Hepatocyte (in vitro differentiated cells): Measurements from ENCODE around the gene PRDM16.

Source experiments
- EZH2phosphoT487 ChIP-seq: fragments of 200-600 bp; sonication (generic); IDR thresholded peaks from one replicate; pipeline ENCODE4 v1.6.1; 2018; ENCODE audit warnings: antibody characterized with exemption, mild to moderate bottlenecking, low read depth, moderate library complexity; ENCODE audit not compliant: unreplicated experiment, severe bottlenecking
- TF ChIP-seq, protein P1 (sequence below): fragments of 200-600 bp; sonication (generic); IDR thresholded peaks from 2 replicates; pipeline ENCODE4 v1.5.1; 2016; ENCODE audit warnings: antibody characterized with exemption, mild to moderate bottlenecking; ENCODE audit not compliant: poor library complexity

DNA sequence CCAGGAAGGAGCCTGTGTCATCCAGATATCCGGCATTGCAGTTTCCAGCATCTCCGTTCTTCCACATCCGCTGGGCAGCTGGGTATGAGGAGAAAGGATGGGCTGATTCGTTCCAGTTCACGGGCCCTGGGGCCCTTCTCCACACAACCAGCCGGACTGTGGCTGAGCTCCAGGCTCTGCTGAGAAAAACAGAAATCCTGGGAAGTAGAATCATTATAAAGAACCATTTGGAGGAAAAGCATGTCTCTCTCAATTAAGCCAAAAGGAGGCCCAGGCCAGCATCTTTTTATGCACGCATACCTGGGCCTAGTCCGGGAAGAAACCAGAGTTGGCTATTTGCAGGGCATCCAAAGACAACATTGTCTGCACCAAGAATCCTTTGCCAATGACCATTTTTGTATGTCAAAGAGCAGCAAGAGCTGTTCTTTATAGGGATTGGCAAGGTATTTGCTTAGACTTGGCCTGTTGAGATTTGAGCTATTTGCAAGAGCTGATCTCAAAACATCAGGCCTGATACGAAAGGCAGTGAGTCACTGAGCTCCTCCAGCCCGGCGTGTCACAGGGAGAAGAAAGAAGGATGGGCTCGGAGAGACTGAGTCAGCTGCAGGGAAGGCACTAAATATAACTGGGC is 300.6 kb downstream of the PRDM16 start:
- TF ChIP-seq, protein P1, sequence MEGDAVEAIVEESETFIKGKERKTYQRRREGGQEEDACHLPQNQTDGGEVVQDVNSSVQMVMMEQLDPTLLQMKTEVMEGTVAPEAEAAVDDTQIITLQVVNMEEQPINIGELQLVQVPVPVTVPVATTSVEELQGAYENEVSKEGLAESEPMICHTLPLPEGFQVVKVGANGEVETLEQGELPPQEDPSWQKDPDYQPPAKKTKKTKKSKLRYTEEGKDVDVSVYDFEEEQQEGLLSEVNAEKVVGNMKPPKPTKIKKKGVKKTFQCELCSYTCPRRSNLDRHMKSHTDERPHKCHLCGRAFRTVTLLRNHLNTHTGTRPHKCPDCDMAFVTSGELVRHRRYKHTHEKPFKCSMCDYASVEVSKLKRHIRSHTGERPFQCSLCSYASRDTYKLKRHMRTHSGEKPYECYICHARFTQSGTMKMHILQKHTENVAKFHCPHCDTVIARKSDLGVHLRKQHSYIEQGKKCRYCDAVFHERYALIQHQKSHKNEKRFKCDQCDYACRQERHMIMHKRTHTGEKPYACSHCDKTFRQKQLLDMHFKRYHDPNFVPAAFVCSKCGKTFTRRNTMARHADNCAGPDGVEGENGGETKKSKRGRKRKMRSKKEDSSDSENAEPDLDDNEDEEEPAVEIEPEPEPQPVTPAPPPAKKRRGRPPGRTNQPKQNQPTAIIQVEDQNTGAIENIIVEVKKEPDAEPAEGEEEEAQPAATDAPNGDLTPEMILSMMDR = no peak
- TF ChIP-seq EZH2phosphoT487 = no peak
